C4-2B (cell line): ENCODE results near the gene SLC23A2.

Source experiments
- H3K27ac ChIP-seq: fragments of 450-650 bp; 2 replicates; pipeline ENCODE4 v1.5.1; 2017
- CTCF ChIP-seq: fragments of 450-650 bp; conservative IDR thresholded peaks from 2 replicates; pipeline ENCODE4 v1.5.1; 2017; ENCODE audit warnings: mild to moderate bottlenecking
- ZFX ChIP-seq: fragments of 450-650 bp; IDR thresholded peaks from 2 replicates; pipeline ENCODE4 v1.6.1; 2017

Gene SLC23A2

GRCh38 chr20:4835244-4836177, 165.8 kb downstream of the SLC23A2 start:
- TF ChIP-seq CTCF (no peak), ZFX (no peak)
- H3K27ac ChIP-seq, result no peak overlapping the region

- TF ChIP-seq ZFX (no peak), CTCF (no peak)
Measured at GRCh38 chr20:4833074-4833728, 168.1 kb downstream of the SLC23A2 start.

GRCh38 chr20:4832469-4832868, 168.8 kb downstream of the SLC23A2 start:
- H3K27ac ChIP-seq, result no peak overlapping the region
- no peak for TF ChIP-seq CTCF

More at GRCh38 chr20:4833074-4833728, 168.1 kb downstream of the SLC23A2 start:
- H3K27ac ChIP-seq, result no peak overlapping the region

- no peak for TF ChIP-seq ZFX
- TF ChIP-seq CTCF, result no peak
- no peak overlapping the region for H3K27ac ChIP-seq
Measured at GRCh38 chr20:4830696-4831095, 170.6 kb downstream of the SLC23A2 start.

GRCh38 chr20:4830259-4830658, 171.1 kb downstream of the SLC23A2 start:
- H3K27ac ChIP-seq, result no peak overlapping the region
- TF ChIP-seq ZFX, result no peak
- no peak for TF ChIP-seq CTCF

GRCh38 chr20:4829514-4830215, 171.6 kb downstream of the SLC23A2 start:
- no peak overlapping the region for H3K27ac ChIP-seq
- TF ChIP-seq CTCF, result no peak
- no peak for TF ChIP-seq ZFX
